Measurements from ENCODE around the gene PXDC1.

PXDC1 gene

DNA sequence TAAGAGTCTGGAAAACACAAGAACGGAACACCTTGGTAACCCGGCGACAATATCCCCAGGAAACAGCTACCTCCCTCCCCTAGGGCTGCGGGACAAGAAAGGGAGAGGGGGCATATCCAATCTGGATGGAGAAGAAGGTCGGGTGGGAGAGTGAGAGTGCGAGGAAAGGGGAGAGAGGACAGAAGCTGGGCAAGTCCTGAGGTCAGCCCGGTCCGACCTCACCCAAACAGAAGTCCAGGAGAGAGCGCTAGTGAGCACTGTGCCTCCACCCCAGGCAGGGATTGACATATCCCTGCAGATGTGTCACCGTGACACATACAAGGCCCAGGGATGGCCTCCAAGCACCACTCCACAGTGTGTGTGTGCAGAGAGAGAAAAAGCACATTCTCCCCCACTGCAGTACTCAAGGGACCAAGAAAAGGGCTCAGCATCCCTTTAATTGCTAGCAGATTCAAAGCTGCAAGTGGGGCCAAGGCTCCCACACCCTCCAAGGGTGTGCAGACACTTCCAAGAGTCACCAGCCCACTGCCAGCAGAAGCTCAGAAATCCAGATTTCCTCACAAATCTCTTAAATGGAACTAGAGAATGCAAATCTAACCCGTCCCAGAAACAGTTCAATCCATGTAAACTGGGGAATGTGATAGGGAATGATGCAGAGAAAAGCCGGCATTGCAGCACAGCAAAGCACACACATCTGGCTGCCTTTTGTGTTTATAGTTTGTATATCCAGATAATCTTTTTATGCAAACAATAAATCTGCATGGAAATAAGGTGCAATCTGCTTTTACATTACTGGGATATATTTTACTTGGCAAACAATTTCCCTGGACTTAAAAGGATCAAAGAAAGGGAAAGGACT lies 3.1 kb downstream of the PXDC1 start:
- peak overlapping the region; percentile 93 to 100 for H3K27ac ChIP-seq
- H3K4me3 ChIP-seq, result peak overlapping the region; percentile 96
- no peak for DNase-seq (ENCODE audit: low spot score)
- TF ChIP-seq, protein P1, sequence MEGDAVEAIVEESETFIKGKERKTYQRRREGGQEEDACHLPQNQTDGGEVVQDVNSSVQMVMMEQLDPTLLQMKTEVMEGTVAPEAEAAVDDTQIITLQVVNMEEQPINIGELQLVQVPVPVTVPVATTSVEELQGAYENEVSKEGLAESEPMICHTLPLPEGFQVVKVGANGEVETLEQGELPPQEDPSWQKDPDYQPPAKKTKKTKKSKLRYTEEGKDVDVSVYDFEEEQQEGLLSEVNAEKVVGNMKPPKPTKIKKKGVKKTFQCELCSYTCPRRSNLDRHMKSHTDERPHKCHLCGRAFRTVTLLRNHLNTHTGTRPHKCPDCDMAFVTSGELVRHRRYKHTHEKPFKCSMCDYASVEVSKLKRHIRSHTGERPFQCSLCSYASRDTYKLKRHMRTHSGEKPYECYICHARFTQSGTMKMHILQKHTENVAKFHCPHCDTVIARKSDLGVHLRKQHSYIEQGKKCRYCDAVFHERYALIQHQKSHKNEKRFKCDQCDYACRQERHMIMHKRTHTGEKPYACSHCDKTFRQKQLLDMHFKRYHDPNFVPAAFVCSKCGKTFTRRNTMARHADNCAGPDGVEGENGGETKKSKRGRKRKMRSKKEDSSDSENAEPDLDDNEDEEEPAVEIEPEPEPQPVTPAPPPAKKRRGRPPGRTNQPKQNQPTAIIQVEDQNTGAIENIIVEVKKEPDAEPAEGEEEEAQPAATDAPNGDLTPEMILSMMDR (IDR thresholded peaks at IDR 0.05), result peak; percentile 56

- Histone ChIP-seq H3K27ac (peak overlapping the region; percentile 93 to 100), H3K4me3 (peak overlapping the region; percentile 96)
- no peak for DNase-seq (ENCODE audit: low spot score)
- TF ChIP-seq, protein P1 (IDR thresholded peaks at IDR 0.05), result no peak
Observed at GRCh38 chr6:3747100-3747737, 4.3 kb downstream of the PXDC1 start.

- no peak for DNase-seq (ENCODE audit: low spot score)
- Histone ChIP-seq H3K27ac (peak overlapping the region; percentile 93 to 100), H3K4me3 (peak overlapping the region; percentile 96)
- TF ChIP-seq, protein P1 (IDR thresholded peaks at IDR 0.05), result no peak
Observed at GRCh38 chr6:3746696-3747095, 4.8 kb downstream of the PXDC1 start.

- H3K4me3 ChIP-seq, result peak overlapping the region; percentile 96
- TF ChIP-seq, protein P1 (IDR thresholded peaks at IDR 0.05), result no peak
- DNase-seq (ENCODE audit: low spot score), result no peak
- H3K27ac ChIP-seq, result peak overlapping the region; percentile 93 to 100
Observed at GRCh38 chr6:3746119-3746691, 5.3 kb downstream of the PXDC1 start.

DNA sequence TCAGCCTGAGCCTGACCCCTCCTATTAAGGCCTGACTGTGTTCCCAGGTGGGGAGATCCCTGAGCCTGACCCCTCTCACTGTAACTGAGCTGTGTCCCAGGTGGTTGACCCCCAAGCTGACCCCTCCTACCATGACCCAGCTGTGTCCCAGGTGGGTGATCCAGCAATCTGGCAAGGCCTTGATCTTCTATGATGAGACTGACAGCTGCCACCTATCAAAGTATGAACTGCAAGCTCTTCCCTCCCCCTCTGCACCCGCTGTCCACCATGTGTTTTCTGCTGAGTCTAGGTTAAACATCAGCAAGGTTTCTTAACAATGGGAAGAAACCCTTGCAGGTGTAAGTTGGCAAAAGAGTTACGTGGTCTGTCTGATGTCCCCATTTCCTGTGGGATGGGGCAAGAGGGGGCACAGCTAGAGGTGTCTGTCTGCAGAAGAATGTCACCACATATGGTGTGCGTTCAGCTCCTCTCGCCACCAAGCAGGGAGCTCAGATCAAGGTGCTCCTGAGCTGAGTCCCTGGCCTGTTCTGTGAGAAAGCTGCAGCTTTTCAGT lies 5.9 kb downstream of the PXDC1 start:
- H3K27ac ChIP-seq, result peak overlapping the region; percentile 93 to 100
- peak overlapping the region; percentile 96 for H3K4me3 ChIP-seq
- TF ChIP-seq, protein P1 (IDR thresholded peaks at IDR 0.05), result no peak
- DNase-seq (ENCODE audit: low spot score), result no peak

- TF ChIP-seq, protein P1 (IDR thresholded peaks at IDR 0.05), result no peak
- H3K27ac ChIP-seq, result peak overlapping the region; percentile 93 to 100
- no peak for DNase-seq (ENCODE audit: low spot score)
- H3K4me3 ChIP-seq, result peak overlapping the region; percentile 96
Observed at GRCh38 chr6:3744901-3745470, 6.5 kb downstream of the PXDC1 start.

Data from coronary artery (tissue), 2 donors.